K562 (cell line): Measurements from ENCODE around the gene KDELR3. TPM values are rescaled to one million over a fixed set of nuclear protein-coding genes. Genes with fewer than 3 reads are reported as not detected.

ENCODE experiments used
- ATAC-seq: fragments of 200-7000 bp; cut with Tn5 transposase; 3 replicates; pipeline ENCODE4 v1.9.1; 2020; ENCODE audit warnings: moderate library complexity
- BruUV-seq: library from RNA; stranded (reverse); fragments of 400-500 nt; replicated peaks from 2 replicates; lab custom pipeline; 2021; lab: Mats Ljungman, UMichigan
- CTCF ChIA-PET: fragments of 300-600 bp; formaldehyde crosslinking; extraction: SDS; loops from one replicate; lab custom pipeline; 2021; ENCODE audit warnings: low intra/inter-chr PET ratio; lab: Yijun Ruan, JAX
- POLR2A ChIA-PET: fragments of 300-600, 350-650 bp; sonication (Branson Sonifier 250); formaldehyde crosslinking; extraction: SDS; loops from one replicate; lab custom pipeline; 2021; ENCODE audit warnings: antibody characterized with exemption, inconsistent platforms; lab: Yijun Ruan, JAX
- DNase-seq, 4 experiments: peaks; one replicate each; pipeline versions ENCODE4 v3.0.0 to v3.0.0-alpha.2; 2011 to 2018; ENCODE audit warnings: low spot score in 3 of 4, mixed read lengths in 3 of 4; ENCODE audit errors: extremely low read depth in 1 of 4
- FAIRE-seq: peaks from 2 replicates; lab custom pipeline; 2011; peaks lifted over from hg19 to GRCh38; lab: Jason Lieb, UNC
- H2AFZ ChIP-seq: 2 replicates; pipeline ENCODE4 v1.6.0; 2011; ENCODE audit warnings: low read depth, low read length, control low read depth, inconsistent platforms
- H3K27ac ChIP-seq: fragments of 200-600 bp; 3 replicates; pipeline ENCODE4 v1.8.0; 2011; ENCODE audit warnings: low read depth, mild to moderate bottlenecking, control low read depth, inconsistent platforms, low read length, moderate library complexity, mixed read lengths; ENCODE audit errors: extremely low read depth
- H3K27me3 ChIP-seq, 2 experiments: fragments of 300-600 bp in 1 of 2; 2 replicates in 1 of 2; 3 replicates in 1 of 2; pipeline versions ENCODE4 v1.6.0 to v1.8.0; 2011; ENCODE audit warnings: inconsistent platforms in 2 of 2, low read length in 2 of 2, mild to moderate bottlenecking in 1 of 2, mixed read lengths in 1 of 2, moderate library complexity in 1 of 2; ENCODE audit not compliant: control insufficient read depth in 2 of 2, insufficient read depth in 2 of 2
- H3K36me3 ChIP-seq: fragments of 300-600 bp; 3 replicates; pipeline ENCODE4 v1.8.0; 2011; ENCODE audit warnings: mild to moderate bottlenecking, low read length, inconsistent platforms; ENCODE audit not compliant: control insufficient read depth, insufficient read depth
- H3K4me1 ChIP-seq, 2 experiments: fragments of 200-600 bp in 1 of 2; replicated peaks in 1 of 2; 2 replicates in 1 of 2; 3 replicates in 1 of 2; pipeline versions ENCODE4 v1.5.1 to v1.8.0; 2011; ENCODE audit warnings: inconsistent platforms in 2 of 2, low read length in 2 of 2, mild to moderate bottlenecking in 1 of 2, mixed read lengths in 1 of 2, moderate library complexity in 1 of 2; ENCODE audit not compliant: control insufficient read depth in 2 of 2, insufficient read depth in 2 of 2
- H3K4me2 ChIP-seq: 2 replicates; pipeline ENCODE4 v1.6.1; 2011; ENCODE audit warnings: low read length, control low read depth, inconsistent platforms, mixed read lengths; ENCODE audit not compliant: insufficient read depth
- H3K4me3 ChIP-seq: fragments of 200-600 bp; sonication (generic), shearing (Covaris generic); 2 replicates; pipeline ENCODE4 v1.5.1; 2016; ENCODE audit warnings: control low read depth, inconsistent platforms
- H3K79me2 ChIP-seq: fragments of 200-600 bp; 3 replicates; pipeline ENCODE4 v1.8.0; 2011; ENCODE audit warnings: low read length, inconsistent platforms; ENCODE audit not compliant: control insufficient read depth, insufficient read depth
- H3K9ac ChIP-seq, 2 experiments: 2 replicates each; pipeline versions ENCODE4 v1.6.0 to v1.6.1; 2011; ENCODE audit warnings: low read depth in 2 of 2, low read length in 2 of 2, control low read depth in 1 of 2, inconsistent platforms in 1 of 2, mild to moderate bottlenecking in 1 of 2, mixed read lengths in 1 of 2; ENCODE audit not compliant: insufficient read depth in 1 of 2
- H3K9me1 ChIP-seq: one replicate; pipeline ENCODE4 v1.6.0; 2011; ENCODE audit warnings: inconsistent platforms, mild to moderate bottlenecking, low read length, moderate library complexity; ENCODE audit not compliant: control insufficient read depth, insufficient read depth
- H3K9me3 ChIP-seq: replicated peaks from 2 replicates; pipeline ENCODE4 v1.5.1; 2011; ENCODE audit warnings: low read depth, low read length, inconsistent platforms; ENCODE audit not compliant: control insufficient read depth, insufficient read depth
- H4K20me1 ChIP-seq: replicated peaks from 2 replicates; pipeline ENCODE4 v1.6.1; 2011; ENCODE audit warnings: low read length, inconsistent platforms, mixed read lengths; ENCODE audit not compliant: control insufficient read depth, insufficient read depth
- RFX5 ChIP-seq: IDR thresholded peaks from 2 replicates; pipeline ENCODE4 v1.6.1; 2011; ENCODE audit warnings: low read depth, mild to moderate bottlenecking, improper control_type of control experiment, low read length
- ZNF224 ChIP-seq: sonication (generic); formaldehyde crosslinking; IDR thresholded peaks from 2 replicates; pipeline ENCODE4 v1.8.0; 2022; ENCODE audit warnings: mild to moderate bottlenecking, missing genetic modification reagents
- ZNF512 ChIP-seq: IDR thresholded peaks from 2 replicates; pipeline ENCODE4 v1.6.1; 2016; ENCODE audit warnings: missing genetic modification characterization, missing compliant biosample characterization
- WGBS: fragments of 100-300 bp; shearing (Covaris generic); methylation state at CpG from one replicate; pipeline ENCODE4 v1.1.6; 2016; ENCODE audit warnings: low coverage, mixed read lengths; ENCODE audit not compliant: insufficient coverage; ENCODE audit errors: missing lambda C conversion rate; 5-methylcytosine and 5-hydroxymethylcytosine counted together
- in situ Hi-C: fragments of 300-500 bp; cut with MboI; formaldehyde crosslinking; loops from 4 replicates; pipeline ENCODE4 v1.15.0; 2018; ENCODE audit warnings: inconsistent platforms, mixed read lengths
- intact Hi-C: fragments of 100-400 bp; cut with micrococcal nuclease; formaldehyde crosslinking; loops from 2 replicates; pipeline ENCODE4 v1.14.2; 2022
- polyA plus RNA-seq, 8 experiments: library from polyadenylated mRNA; depleted of rRNA in 4 of 8; stranded (reverse) in 5 of 8; unstranded in 3 of 8; fragments of >200 nt; fragmentation: Nextera tagmentation in 2 of 8; fragmentation: Illumina TruSeq in 1 of 8; extraction: Ambion mirVana in 2 of 8; extraction: Trizol in 1 of 8; gene quantifications; 2 replicates each; pipeline versions ENCODE4 v1.2.1 to v1.2.3, GENCODE V29; 2011 to 2014; ENCODE audit warnings: inconsistent platforms in 1 of 8, missing spikeins in 1 of 8
- total RNA-seq, 7 experiments: library from RNA; depleted of rRNA in 6 of 7; stranded (reverse); fragments of >200 nt in 6 of 7; fragmentation: Illumina TruSeq in 2 of 7; extraction: Trizol in 2 of 7; gene quantifications; 2 replicates each; pipeline versions ENCODE4 v1.2.1 to v1.2.3, GENCODE V29; 2011 to 2021; ENCODE audit warnings: low replicate concordance in 1 of 7

Gene KDELR3
- total and polyA plus RNA-seq, 9 of the 15 experiments (the other 6 are each of a cell fraction or from before 2014, with no cell fraction given) = 7.1 to 44.8 (median 9.6) TPM

GRCh38 chr22:38465673-38466490 lies 2.0 kb upstream of the KDELR3 start:
- no peak overlapping the region for H3K9ac ChIP-seq
- WGBS = 76% methylated on average over 20 of the region's 26 CpGs
- H3K27ac ChIP-seq = no peak overlapping the region
- ChIA-PET POLR2A (interaction anchor here (3.0 kb wide), 1 partner anchor 12 kb away, joined by 11 read pairs; no protein-coding TSS in a partner anchor), CTCF (no interaction called here)
- DNase-seq (no peak), ATAC-seq (no peak), FAIRE-seq (no peak)
- H3K4me1 ChIP-seq = peaks cover 22 to 52% of the 10 kb centered on the region in 2 experiments; a peak in 4 of 5 replicates
- no peaks in the 10 kb centered on the region for H3K27me3 ChIP-seq
- intact Hi-C loops = no loop called here
- in situ Hi-C loops = no loop called here
- BruUV-seq = no TSS peak
- H2AFZ ChIP-seq = no peak overlapping the region
- no peak overlapping the region for H3K4me2 ChIP-seq
- no peaks in the 10 kb centered on the region for H3K36me3 ChIP-seq
- no peaks in the 10 kb centered on the region for H3K9me3 ChIP-seq
- no peak for TF ChIP-seq RFX5
- no peak for TF ChIP-seq ZNF224 (CRISPR knock-in tag)
- no peak for TF ChIP-seq ZNF512 (tag)
- no peaks in the 10 kb centered on the region for H4K20me1 ChIP-seq
- H3K4me3 ChIP-seq = no peak overlapping the region
- no peaks in the 10 kb centered on the region for H3K9me1 ChIP-seq
- H3K79me2 ChIP-seq = peaks cover 5% of the 10 kb centered on the region
